GM12878 (cell line): ENCODE results near the gene TPPP3.

Experiments
- CBX3 ChIP-seq: fragments of 200-600 bp; sonication (generic); IDR thresholded peaks from 2 replicates; pipeline ENCODE4 v1.6.1; 2016; ENCODE audit warnings: low read depth, borderline replicate concordance
- TF ChIP-seq, protein P1 (sequence below): IDR thresholded peaks from 2 replicates; pipeline ENCODE4 v1.6.1; 2011; ENCODE audit warnings: borderline replicate concordance, low read depth, mild to moderate bottlenecking, moderate library complexity, low read length; ENCODE audit not compliant: insufficient read depth, poor library complexity, severe bottlenecking

DNA sequence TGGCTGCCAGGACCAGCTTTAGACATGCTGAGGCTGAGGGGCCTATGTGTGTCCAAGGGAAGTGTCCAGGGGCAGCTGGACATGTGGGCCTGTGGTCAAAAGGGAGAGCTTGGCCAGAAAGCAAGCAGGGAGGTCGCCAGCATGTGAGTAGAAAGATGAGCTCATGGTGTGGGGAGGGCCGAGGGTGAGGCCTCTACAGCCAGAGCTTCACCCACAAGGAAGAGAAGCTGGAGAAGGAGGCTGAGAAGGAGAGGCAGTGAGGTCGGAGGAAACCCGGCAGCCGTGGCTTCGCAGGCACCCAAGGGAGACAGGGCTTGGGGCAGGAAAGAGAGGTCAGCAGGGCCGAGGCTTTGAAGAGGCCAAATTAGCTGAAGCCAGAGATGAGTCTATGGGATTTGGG is 33.7 kb upstream of the TPPP3 start:
- no peak for TF ChIP-seq CBX3
- TF ChIP-seq, protein P1, sequence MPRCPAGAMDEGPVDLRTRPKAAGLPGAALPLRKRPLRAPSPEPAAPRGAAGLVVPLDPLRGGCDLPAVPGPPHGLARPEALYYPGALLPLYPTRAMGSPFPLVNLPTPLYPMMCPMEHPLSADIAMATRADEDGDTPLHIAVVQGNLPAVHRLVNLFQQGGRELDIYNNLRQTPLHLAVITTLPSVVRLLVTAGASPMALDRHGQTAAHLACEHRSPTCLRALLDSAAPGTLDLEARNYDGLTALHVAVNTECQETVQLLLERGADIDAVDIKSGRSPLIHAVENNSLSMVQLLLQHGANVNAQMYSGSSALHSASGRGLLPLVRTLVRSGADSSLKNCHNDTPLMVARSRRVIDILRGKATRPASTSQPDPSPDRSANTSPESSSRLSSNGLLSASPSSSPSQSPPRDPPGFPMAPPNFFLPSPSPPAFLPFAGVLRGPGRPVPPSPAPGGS = no peak
